IPS-18c (cell line): ENCODE measurements around the gene ELAVL4.

ENCODE experiments used
- H3K4me3 ChIP-seq: 2 replicates; pipeline ENCODE4 v1.7.0; 2013; ENCODE audit warnings: low read depth, mild to moderate bottlenecking, low read length, moderate library complexity; ENCODE audit not compliant: insufficient read depth
- H3K9me3 ChIP-seq: one replicate; pipeline ENCODE4 v1.6.1; 2013; ENCODE audit warnings: mild to moderate bottlenecking, low read length, moderate library complexity; ENCODE audit not compliant: control insufficient read depth, insufficient read depth

The ELAVL4 gene

GRCh38 chr1:50108497-50109059 lies at the start of gene ELAVL4:
Gene ELAVL4, plus strand, starts transcription at chr1:50108920. Its CDS starts 270 bp downstream, at chr1:50109190.
- Histone ChIP-seq H3K4me3 (no peak within 1 kb of the TSS), H3K9me3 (no peaks in the 10 kb centered on the region)

GRCh38 chr1:50060279-50060678 lies 48.4 kb upstream of the ELAVL4 start:
- no peaks in the 10 kb centered on the region for H3K9me3 ChIP-seq

DNA sequence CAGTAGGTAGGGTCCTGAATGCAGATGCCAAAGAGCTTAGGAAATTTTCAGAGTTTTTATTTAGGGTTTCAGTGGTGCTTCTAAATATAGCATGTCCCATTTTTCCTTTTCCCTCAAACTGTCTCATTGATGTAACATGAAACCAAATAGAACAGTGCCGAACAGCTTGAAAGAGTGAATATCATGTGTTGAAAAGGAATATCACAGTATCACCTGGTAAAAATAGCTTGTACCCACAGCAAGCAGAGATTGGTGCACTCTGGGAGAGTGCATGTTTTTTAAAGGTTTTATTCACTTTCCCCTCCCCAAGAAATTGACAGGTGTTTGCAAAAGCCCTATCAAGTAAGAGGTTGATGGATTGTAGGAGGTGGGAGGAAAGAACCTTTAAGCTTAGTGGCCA lies 41.9 kb upstream of the ELAVL4 start:
- no peaks in the 10 kb centered on the region for H3K9me3 ChIP-seq
- H3K4me3 ChIP-seq = no peak overlapping the region

More at GRCh38 chr1:50060279-50060678, 48.4 kb upstream of the ELAVL4 start:
- no peak overlapping the region for H3K4me3 ChIP-seq

DNA sequence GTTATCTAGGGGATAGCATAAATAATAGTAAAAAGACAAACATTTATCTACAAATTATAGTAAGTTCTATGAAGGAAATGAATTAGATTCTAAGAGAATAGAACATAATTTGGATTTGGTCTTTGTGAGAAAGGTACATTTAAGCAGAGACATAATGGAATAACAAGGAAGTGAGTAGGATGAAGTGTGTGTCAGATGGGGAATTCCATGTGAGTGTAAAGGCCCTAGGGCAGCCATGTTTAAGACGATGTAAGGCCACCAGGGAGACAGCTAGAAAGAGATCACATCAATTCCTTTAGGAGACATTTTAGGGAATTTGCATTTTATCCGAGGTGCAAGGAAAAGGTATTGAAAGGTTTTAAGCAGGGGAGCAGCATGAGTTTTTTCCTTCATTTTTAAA lies 33.8 kb upstream of the ELAVL4 start:
- Histone ChIP-seq H3K4me3 (no peak overlapping the region), H3K9me3 (no peaks in the 10 kb centered on the region)

GRCh38 chr1:50077273-50077672 lies 31.4 kb upstream of the ELAVL4 start:
- Histone ChIP-seq H3K9me3 (no peaks in the 10 kb centered on the region), H3K4me3 (no peak overlapping the region)

- Histone ChIP-seq H3K4me3 (no peak overlapping the region), H3K9me3 (no peaks in the 10 kb centered on the region)
These were observed 27.7 kb upstream of the ELAVL4 start for GRCh38 chr1:50080904-50081586.

DNA sequence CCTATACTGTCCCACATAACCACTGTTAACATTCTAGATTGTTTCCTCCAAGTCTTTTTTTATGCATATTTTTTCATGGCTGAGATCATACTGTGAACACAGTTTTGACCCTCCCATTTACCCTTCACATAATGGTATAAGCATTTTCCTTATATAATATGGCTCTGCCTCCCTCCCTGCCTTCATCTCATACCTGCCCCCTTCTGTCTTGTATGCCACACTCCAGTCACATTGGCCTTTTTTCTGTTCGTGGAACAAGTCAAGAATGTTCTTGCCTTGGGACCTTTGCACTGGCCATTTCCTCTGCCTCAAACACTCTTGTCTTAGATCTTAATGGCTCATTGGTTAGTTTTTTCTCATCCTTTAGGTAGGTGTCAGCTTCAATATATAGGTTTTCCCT lies 24.3 kb upstream of the ELAVL4 start:
- Histone ChIP-seq H3K4me3 (no peak overlapping the region), H3K9me3 (no peaks in the 10 kb centered on the region)

DNA sequence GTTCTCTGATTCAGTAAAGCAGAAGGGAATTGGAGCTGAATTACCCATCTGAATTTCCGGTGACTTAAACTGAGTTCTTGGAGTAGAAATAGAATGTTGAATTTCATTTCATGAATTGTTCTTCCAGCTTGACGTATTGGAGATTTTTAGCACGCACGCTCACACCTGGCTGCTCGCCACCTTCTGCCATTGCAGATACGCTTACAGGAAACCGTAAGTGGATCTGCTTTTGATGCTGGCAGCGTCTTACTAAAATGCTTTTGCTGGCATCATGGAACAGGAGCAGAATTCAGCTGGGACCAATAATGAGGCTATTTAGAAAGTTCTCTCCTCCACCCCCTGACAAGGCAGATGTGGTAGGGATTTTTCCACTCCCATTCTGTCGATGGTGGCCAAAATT lies 17.7 kb upstream of the ELAVL4 start:
- Histone ChIP-seq H3K9me3 (no peaks in the 10 kb centered on the region), H3K4me3 (no peak overlapping the region)

DNA sequence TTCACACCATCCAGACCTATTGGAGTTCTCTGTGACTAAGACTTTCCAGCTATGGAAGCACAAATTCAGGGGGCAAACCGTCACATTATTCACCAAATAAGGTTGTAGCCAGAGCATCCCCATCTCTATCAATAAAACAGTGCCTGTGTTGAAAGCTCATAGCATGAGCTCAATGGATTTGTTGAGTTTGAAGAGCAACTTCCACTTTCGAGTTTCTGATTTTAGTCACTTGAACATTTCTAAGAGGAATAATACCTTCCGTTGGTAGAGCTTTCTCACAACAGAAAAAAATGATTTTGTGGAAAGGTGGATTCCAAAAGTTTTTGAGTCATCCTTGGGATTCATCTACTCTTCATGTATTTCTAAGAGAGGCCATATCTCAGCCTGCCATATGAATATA lies 13.0 kb upstream of the ELAVL4 start:
- Histone ChIP-seq H3K9me3 (no peaks in the 10 kb centered on the region), H3K4me3 (no peak overlapping the region)

GRCh38 chr1:50097021-50097679 lies 11.6 kb upstream of the ELAVL4 start:
- Histone ChIP-seq H3K9me3 (no peaks in the 10 kb centered on the region), H3K4me3 (no peak overlapping the region)

GRCh38 chr1:50097791-50098190 lies 10.9 kb upstream of the ELAVL4 start:
- no peak overlapping the region for H3K4me3 ChIP-seq
- H3K9me3 ChIP-seq = no peaks in the 10 kb centered on the region

- H3K4me3 ChIP-seq = no peak overlapping the region
These were observed 10.1 kb upstream of the ELAVL4 start for GRCh38 chr1:50098591-50099021.

GRCh38 chr1:50099654-50100053 lies 9.1 kb upstream of the ELAVL4 start:
- no peak overlapping the region for H3K4me3 ChIP-seq
- H3K9me3 ChIP-seq = no peaks in the 10 kb centered on the region

More at GRCh38 chr1:50098591-50099021, 10.1 kb upstream of the ELAVL4 start:
- H3K9me3 ChIP-seq = no peaks in the 10 kb centered on the region

DNA sequence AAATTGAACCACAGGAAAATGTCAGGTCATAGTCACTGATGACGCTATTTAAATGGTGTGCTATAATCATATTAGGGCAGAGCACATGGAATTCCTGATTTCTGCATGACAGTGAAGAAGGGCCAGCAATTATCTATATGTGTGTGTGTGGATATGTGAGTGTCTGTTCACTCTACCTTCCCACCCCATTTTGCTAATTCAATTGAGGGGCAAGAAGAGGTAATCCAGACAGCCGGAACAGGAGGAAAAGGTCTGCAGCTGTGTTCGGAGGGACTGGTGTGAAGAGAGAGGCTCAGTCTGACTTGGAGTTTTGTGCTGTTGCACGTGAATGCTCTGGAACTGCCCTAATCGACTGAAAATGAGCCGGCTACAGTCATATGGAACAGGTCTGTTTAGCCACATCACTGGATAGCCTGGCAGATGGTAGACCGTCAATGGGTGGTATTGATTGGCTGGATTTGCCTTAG lies 5.1 kb upstream of the ELAVL4 start:
- Histone ChIP-seq H3K4me3 (no peak overlapping the region), H3K9me3 (no peaks in the 10 kb centered on the region)

DNA sequence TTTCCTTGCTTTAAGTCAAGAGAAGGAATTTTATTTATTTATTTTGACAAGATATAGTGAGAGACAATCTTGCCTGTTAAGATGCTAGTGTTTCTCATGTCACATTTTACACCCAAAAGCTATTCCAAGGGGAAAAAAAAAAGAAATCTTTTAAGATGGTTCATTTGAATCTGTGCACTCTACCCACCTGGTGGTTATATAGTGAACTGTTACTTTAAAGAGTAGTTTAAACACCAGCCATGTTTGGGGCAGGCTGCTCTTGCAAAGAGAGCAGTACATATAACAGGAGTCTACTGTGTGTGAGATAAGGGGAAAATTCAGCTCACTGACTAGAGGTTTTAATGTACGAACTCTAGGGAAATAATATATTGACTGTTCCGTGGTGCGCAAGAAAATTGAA lies 3.3 kb upstream of the ELAVL4 start:
- Histone ChIP-seq H3K4me3 (no peak overlapping the region), H3K9me3 (no peaks in the 10 kb centered on the region)

GRCh38 chr1:50106095-50106761 lies 2.5 kb upstream of the ELAVL4 start:
- no peak overlapping the region for H3K4me3 ChIP-seq
- no peaks in the 10 kb centered on the region for H3K9me3 ChIP-seq

DNA sequence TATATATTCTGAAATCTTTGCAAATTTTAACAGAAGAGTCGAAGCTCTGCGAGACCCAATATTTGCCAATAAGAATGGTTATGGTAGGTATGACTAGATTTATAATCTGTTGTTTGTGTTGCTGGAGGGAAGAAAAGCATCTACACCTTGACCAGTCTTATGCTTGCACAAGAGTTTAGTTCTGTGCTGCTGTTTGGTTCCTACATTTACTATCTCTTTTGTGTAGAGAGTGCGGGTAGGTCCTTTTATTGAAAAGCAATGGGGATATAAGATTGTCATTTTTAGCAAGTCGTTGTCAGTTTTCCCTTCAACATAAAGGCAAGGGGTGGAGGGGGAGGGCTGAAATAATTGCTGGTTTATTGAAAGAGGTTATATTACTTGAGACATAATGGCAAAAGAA lies 396 bp downstream of the ELAVL4 start:
- Histone ChIP-seq H3K9me3 (no peaks in the 10 kb centered on the region), H3K4me3 (no peak overlapping the region)

DNA sequence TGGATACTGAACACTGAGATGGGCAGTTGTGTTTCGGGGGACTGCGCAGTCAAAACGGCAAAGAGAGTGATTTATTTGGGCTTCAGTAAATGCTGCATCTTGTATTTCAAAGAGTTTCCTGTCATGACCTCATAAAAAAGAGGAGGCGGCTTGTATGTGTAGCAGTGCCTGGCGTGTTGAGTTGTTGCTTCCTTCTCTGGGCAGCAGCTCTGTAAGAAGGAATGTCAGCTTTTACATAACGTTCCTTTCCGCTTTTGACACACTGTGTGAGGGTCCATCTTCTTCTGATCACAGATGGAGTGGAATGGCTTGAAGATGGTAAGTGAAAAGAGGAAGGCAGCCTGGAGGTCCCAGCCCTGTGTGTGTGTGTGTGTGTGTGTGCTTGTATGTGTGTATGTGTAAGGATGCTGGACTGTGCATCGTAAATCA lies 941 bp downstream of the ELAVL4 start:
- Histone ChIP-seq H3K4me3 (no peak overlapping the region), H3K9me3 (no peaks in the 10 kb centered on the region)
